HG03095 (cell line): ENCODE results near the gene PDLIM3.
"Not testable (repeated sequence)": the region's sequence is repeated elsewhere in the genome, so short reads cannot be mapped to it uniquely, and the experiment has no call there.

Source experiments
- ATAC-seq: cut with Tn5 transposase; IDR thresholded peaks from one replicate; pipeline ENCODE4 v1.9.1; 2021; ENCODE audit warnings: moderate library complexity; ENCODE audit not compliant: unreplicated experiment

The PDLIM3 gene

DNA sequence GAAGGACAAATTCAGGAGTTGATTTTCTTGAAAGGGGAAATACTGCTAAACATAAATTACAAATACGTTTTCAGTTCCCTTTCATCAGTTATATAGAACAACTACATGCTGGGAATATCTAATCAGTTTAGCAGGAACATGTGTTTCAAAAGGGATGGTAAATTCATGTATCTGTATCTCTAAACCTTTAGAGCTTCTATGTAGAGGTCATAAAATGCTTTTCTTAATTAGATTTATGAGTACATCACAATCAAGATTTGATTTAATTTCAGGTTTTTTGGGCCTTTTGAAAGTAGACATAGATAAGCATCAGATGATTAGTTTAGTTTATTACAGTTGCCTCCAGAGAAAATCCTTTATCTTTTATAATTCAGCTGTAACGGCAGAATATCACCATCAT, 12.9 kb downstream of the PDLIM3 start:
- ATAC-seq = no peak

GRCh38 chr4:185520119-185520518, 15.2 kb downstream of the PDLIM3 start:
- no peak for ATAC-seq

GRCh38 chr4:185518494-185518893, 16.8 kb downstream of the PDLIM3 start:
- ATAC-seq = no peak

DNA sequence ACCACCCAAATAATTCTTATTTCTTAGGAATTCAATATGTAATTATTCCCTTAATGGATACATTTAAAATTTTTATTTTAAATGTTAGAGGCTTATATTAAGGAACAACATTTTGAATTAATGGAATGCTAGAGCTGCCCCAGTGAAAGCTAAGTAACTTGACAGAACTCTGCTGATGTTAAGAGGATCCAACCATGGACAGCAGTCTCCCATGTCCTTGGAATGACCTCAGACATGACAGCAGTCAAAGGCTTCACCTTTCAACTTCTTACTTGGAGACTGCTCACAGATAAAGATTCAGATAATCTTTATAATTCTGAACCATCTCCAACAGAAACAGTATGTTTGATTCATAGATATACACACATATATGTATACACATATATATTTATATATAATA, 17.2 kb downstream of the PDLIM3 start:
- ATAC-seq = no peak

DNA sequence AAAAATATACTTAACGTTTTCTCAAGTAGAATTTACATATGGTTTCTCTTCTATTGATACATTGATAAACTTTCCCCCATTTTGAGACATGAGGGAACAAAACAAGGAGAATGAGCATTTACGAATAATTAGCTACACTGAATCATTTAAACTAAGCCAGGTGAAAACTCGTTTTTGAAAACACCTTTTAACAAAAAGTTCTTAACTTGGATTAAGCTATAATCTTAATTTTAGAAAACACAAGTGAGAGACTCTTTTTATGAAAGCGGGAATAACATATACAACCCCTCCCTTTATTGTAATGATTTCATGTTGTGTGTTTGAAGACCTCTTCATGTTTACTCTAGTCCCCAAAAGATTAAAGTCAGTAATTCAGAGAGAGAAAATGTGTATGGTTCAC, 20.1 kb downstream of the PDLIM3 start:
- no peak for ATAC-seq

GRCh38 chr4:185514182-185514697, 21.1 kb downstream of the PDLIM3 start:
- ATAC-seq = no peak

- no peak for ATAC-seq
Observed at GRCh38 chr4:185513489-185514181, 21.7 kb downstream of the PDLIM3 start.

DNA sequence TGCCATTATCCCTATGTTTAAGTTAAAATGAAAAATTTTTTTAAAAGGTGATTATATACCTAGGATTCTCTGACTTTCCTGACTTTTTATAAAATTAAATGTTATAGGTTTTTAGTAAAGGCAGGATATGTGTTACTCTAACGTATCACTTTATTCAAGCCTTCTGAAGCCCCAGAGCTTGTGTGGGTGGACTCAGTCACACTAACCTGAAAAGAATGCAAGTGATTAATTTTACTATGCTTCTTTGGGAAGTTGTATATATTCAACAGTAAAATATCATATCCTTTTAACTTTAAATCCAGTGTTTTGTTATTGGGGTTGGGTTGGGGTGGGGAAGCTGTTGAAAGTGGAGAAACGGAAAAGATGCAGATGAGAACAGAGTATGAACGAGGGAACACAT, 22.8 kb downstream of the PDLIM3 start:
- no peak for ATAC-seq

DNA sequence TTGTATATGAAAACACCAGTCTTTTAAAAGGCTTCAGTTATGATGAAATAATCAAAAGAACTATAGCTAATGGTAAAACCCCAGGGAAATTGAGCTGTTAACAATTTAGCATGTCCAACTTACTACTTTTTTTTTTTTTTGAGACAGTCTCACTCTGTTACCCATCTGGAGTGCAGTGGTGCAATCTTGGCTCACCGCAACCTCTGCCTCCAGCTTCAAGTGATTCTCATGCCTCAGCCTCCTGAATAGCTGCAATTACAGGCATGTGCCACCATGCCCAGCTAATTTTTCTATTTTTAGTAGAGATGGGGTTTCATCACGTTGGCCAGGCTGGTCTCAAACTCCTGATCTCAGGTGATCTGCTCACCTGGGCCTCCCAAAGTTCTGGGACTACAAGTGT, 24.1 kb downstream of the PDLIM3 start:
- not testable (repeated sequence) for ATAC-seq

GRCh38 chr4:185510806-185511205, 24.5 kb downstream of the PDLIM3 start:
- no peak for ATAC-seq

DNA sequence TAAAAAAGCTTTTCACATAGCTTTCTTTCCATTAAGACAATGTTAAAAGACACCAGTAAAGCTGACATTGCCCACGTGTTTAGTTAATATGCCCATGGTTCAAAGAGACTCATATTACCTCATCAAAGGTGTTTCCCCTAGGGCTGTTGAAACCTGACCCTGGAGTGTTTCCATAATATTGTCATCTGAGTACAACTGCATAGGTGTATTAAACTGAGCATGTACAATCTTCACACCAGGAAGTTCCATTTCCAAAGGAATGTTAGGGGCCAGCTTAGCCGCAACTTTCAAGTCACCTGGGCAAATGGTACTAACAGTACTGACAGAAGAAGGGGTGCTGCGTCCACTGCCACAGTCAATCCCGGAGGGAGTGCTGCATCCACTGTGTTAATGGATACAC, 27.1 kb downstream of the PDLIM3 start:
- ATAC-seq = no peak

- no peak for ATAC-seq
Observed at GRCh38 chr4:185506422-185506821, 28.9 kb downstream of the PDLIM3 start.

GRCh38 chr4:185504098-185505047, 30.9 kb downstream of the PDLIM3 start:
- no peak for ATAC-seq

DNA sequence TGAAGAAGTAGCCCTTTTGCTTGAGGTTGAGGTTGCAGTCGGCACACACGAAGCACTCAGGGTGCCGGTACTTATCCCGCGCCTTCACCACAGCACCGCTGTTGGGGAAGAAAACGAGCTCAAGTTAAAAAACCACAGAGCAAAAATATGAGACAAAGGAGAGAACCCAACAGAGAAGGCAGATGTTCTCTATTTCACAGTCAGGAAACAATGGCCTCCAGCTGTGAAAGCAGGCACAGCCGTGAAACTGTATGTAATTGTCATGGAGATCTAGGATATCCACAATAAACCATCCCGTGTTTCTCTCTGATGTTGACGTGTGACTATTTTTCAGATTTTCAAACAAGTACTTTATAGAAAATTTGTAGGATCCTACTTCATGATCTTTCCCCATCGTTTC, 32.9 kb downstream of the PDLIM3 start:
- ATAC-seq = no peak

GRCh38 chr4:185500576-185500975, 34.7 kb downstream of the PDLIM3 start:
- ATAC-seq = no peak

GRCh38 chr4:185500035-185500434, 35.3 kb downstream of the PDLIM3 start:
- ATAC-seq = no peak

GRCh38 chr4:185488650-185489049, 46.7 kb downstream of the PDLIM3 start:
- no peak for ATAC-seq

DNA sequence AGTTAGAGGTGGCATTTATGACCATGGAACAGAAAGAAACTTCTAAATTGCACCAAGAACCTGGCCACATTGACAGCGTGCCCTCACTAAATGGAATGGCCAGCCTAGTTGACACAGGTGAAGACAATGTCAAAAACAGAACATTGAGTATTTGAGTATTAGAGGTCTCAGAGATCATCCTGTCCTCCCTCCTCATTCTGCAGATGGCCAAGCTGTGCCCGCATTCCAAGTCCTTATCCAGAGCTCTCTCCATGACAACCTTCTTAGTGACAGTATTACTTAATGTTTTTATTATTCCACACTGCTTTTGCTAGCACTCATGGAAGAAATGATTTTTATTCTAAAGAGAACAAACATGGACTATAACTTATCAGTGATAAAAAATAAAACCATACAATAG, 53.9 kb downstream of the PDLIM3 start:
- ATAC-seq = no peak

- ATAC-seq = peak; percentile 21
Observed at GRCh38 chr4:185480016-185480732, 55.1 kb downstream of the PDLIM3 start.

DNA sequence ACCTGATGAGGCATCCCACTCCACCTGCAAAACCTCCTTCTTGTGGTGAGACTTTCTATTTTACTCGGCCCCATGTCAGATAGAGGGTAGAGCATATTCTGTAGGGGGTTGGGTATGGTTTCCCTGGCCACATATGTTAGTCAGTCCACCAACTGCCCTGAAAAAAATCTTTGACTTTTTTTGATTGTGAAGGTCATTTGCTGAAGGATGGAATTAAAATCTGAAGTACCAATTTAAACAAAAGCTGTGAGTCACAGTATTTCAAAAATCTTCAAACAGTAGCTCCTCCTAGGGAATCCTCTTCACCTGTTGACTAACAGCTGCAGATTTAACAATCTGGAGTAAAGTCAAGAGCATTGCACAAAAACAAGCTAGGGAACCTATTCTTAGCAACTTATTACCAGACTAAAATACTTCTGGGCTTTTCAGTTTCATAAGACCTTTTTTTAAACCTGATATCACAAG, 55.8 kb downstream of the PDLIM3 start:
- ATAC-seq = peak; percentile 93

DNA sequence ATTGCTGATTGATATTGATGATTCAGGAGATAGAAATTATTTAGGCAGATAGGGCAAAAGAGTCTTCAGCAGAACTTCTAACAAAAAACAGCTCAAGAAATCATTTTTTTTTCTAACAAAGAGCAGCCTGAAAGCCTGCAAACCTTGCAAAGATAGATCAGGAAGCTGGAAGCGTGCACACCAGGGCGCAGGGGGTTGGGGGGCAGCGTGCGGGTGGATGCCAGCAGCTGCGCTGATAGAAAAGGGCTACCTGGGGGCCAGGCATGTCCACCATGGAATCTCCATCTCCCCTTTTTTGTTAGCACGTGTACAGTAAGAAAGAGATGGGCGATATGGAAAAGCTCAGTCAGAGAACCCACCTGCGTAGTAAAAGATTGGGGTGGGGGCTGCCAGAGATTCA, 62.1 kb downstream of the PDLIM3 start:
- ATAC-seq = no peak
